ENCODE data around the gene LRRN2. TPM values are rescaled to one million over a fixed set of nuclear protein-coding genes. Genes with fewer than 3 reads are reported as not detected.

The LRRN2 gene
- total RNA-seq, 2 experiments from 2014 or later = not detected

DNA sequence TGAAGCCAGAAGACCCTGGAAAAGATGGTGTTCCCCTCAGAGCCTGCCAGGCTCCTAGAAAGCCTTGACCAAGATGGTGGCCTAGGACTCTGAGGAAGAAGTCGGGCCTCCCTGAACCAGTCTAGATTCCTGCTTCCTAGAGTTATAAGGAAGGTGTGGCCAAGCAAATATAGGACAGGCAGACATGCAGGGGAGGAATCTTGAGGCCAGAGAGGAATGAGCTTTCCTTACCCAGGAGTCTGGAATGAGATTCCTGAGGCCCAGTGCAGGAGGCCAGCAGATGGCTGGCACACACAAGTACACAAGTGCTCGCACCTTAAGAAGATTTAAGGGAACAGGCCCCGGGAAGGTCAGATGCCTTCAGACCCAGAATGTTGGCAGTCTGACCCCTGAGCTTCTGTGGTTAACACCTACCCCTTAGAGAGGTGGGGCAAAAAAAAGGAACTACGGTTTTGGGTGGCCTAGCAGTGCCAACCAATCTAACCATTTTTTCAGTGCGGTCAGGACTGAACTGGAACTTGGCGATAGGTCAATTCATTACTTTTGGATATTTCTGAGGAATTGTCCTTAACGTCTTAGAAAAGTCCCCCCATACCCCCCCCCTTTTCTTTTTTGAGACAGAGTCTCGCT, 96.0 kb downstream of the LRRN2 start:
- no peak for DNase-seq
- H3K9me3 Mint-ChIP-seq = no peaks in the 10 kb centered on the region
- H3K36me3 Mint-ChIP-seq (ENCODE audit: low read depth) = no peaks in the 10 kb centered on the region
- ChIA-PET CTCF (interaction anchor here (0.6 kb wide), 1 partner anchor 67 kb away, joined by 3 read pairs; no protein-coding TSS in a partner anchor), POLR2A (no interaction called here)
- H3K27ac Mint-ChIP-seq = no peak overlapping the region
- no peaks in the 10 kb centered on the region for H3K27me3 Mint-ChIP-seq
- peaks cover 7% of the 10 kb centered on the region for H3K4me1 Mint-ChIP-seq
- no peak overlapping the region for H3K4me3 Mint-ChIP-seq

DNA sequence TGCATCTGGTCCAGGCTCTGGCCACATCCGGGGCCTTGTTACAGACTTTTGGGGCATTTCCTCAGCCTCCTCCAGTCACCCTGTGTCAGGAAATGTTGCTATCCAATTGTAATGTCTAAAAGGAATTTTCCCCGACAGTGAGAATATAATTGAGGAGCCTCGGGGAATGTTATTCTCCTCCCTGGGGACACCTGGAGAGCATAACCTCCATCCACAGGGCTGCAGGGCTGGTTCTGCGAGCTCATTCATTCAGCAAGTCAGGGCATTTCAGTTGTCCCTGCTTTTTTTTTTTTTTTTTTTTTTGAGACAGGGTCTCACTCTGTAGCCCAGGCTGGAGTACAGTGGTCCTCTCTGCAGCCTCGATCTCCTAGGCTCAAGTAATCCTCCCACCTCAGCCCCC, 96.7 kb downstream of the LRRN2 start:
- no peak overlapping the region for H3K4me3 Mint-ChIP-seq
- POLR2A ChIA-PET = no interaction called here
- no peak overlapping the region for H3K27ac Mint-ChIP-seq
- peaks cover 11% of the 10 kb centered on the region for H3K4me1 Mint-ChIP-seq
- DNase-seq = no peak
- H3K27me3 Mint-ChIP-seq = no peaks in the 10 kb centered on the region
- no peaks in the 10 kb centered on the region for H3K36me3 Mint-ChIP-seq (ENCODE audit: low read depth)
- H3K9me3 Mint-ChIP-seq = no peaks in the 10 kb centered on the region
- CTCF ChIA-PET = interaction anchor here (0.6 to 1.1 kb wide), 3 partner anchors 23 to 135 kb away, joined by 3 read pairs; no protein-coding TSS in a partner anchor

DNA sequence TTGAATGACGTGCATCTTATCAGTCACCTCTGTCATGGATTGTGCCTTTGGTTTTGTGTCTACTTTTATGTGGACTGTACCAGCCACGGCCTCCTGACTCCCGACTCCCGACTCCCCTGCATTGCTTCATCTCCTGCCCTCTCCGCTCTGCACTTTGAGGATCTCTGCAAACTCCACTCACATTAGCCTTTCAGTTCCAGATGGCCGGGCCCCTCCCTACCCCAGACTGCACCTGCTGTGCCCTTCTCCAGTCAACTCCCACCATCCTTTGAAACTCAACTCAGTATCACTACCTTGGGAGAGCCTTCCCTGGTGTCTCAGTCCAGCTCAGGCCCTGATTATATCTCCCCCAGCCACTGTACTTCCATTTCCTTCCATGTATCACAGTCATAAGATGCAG, 97.9 kb downstream of the LRRN2 start:
- H3K4me3 Mint-ChIP-seq = no peak overlapping the region
- no peaks in the 10 kb centered on the region for H3K27me3 Mint-ChIP-seq
- no peak overlapping the region for H3K27ac Mint-ChIP-seq
- DNase-seq = no peak
- H3K9me3 Mint-ChIP-seq = no peaks in the 10 kb centered on the region
- H3K4me1 Mint-ChIP-seq = peaks cover 11% of the 10 kb centered on the region
- peaks cover 1% of the 10 kb centered on the region for H3K36me3 Mint-ChIP-seq (ENCODE audit: low read depth)
- CTCF ChIA-PET = interaction anchor here (1.1 to 1.6 kb wide), 4 partner anchors 8 to 134 kb away, joined by 3 to 5 read pairs (median 3); no protein-coding TSS in a partner anchor
- POLR2A ChIA-PET = no interaction called here

DNA sequence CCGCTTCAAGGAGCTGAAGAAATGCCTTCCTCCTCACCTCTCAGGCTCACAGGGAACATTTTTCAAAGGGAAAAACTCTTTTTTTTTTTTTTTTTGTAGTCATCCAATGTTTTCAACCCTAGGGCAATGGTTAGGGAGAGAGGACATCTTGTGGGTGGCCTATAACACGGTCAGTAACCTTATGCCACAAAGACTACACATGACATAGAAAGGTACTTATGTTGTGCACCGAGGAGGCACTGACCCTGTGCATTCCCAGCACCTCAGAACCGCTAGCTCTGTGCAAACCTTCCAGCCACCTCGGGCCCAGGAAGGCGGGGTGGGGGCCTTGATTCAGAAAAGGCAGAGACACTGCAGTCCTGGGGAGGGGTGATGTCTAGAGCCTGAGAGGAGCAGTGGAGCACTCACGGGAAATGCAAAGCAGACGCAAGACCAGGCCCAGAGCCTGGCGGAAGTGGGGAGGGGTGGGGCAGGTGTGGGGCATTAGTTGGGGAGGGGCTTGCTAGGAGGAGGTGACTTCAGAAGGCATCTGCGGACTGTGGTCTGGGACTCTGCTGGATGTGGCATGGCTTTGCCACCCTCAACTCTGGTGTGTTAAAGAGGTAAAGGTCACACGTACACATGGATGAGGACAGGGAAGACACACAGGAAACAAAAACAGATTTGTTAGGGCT, 100.7 kb downstream of the LRRN2 start:
- DNase-seq = peak; percentile 41
- Mint-ChIP-seq H3K4me3 (no peak overlapping the region), H3K9me3 (no peaks in the 10 kb centered on the region), H3K4me1 (peaks cover 28% of the 10 kb centered on the region), H3K27me3 (no peaks in the 10 kb centered on the region), H3K36me3 (ENCODE audit: low read depth) (peaks cover 12% of the 10 kb centered on the region), H3K27ac (peak overlapping the region; percentile 60)
- ChIA-PET CTCF (interaction anchor here (0.6 to 1.6 kb wide), 2 partner anchors 19 to 1460 kb away, joined by 3 to 4 read pairs; no protein-coding TSS in a partner anchor), POLR2A (no interaction called here)

DNA sequence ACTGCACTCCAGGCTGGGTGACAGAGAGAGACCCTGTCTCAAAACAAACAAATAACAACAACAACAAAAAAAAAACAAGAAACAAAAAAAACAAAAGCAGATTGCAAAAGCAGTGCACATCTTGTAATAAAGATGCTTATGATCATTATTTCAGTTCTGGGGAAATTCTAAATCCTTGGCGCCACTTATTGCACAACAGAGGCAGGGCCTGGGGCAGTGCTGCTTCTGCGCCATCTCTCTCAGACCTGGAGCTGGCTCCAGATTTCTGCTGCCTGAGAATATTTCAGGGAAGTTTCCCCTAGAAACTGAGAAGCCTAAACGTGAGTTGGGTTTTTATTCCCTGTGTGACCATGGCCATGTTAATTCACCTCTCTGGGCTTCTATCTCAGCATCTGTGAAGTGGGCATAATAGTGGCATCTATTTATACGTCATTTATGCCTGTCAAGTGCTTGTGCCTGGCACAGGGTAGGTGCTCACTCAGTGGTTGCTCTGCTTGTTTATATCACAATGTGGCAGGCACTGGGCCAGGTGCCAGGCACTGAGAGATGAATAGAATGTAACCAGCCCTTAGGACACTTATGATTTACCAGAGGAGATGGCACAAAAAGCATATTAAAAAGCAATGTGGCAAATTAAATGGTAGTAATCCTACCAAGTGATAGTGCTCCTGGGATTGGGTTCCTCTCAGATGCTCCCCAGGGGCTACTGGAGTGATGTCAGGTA, 101.5 kb downstream of the LRRN2 start:
- POLR2A ChIA-PET = no interaction called here
- Mint-ChIP-seq H3K27ac (peak overlapping the region; percentile 60), H3K36me3 (ENCODE audit: low read depth) (peaks cover 14% of the 10 kb centered on the region), H3K27me3 (no peaks in the 10 kb centered on the region), H3K4me1 (peaks cover 36% of the 10 kb centered on the region), H3K9me3 (no peaks in the 10 kb centered on the region), H3K4me3 (no peak overlapping the region)
- no peak for DNase-seq
- CTCF ChIA-PET = interaction anchor here (0.6 to 1.6 kb wide), 3 partner anchors 19 to 1461 kb away, joined by 3 to 5 read pairs (median 4); no protein-coding TSS in a partner anchor

DNA sequence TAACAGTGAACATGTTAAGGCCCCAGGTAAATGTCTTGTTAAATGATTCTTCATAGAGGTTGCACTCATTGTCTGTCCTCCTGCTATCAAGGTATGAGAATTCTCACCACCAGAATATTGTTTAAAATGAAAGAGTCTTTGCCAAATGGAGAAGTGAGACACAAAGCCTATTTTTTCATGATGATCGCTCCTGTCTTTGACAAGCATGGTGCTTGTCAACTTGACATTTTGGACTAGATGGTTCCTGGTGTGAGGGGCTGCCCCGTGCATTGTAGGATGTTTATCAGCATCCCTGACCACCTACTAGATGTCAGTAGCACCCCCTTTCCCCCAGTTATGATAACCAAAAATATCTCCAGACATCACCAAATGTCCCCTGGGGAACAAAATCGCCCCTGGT, 103.8 kb downstream of the LRRN2 start:
- Mint-ChIP-seq H3K4me3 (no peak overlapping the region), H3K4me1 (peaks cover 50% of the 10 kb centered on the region), H3K27me3 (no peaks in the 10 kb centered on the region), H3K36me3 (ENCODE audit: low read depth) (peaks cover 14% of the 10 kb centered on the region), H3K27ac (no peak overlapping the region), H3K9me3 (no peaks in the 10 kb centered on the region)
- CTCF ChIA-PET = interaction anchor here (4.0 kb wide), 1 partner anchor 16 kb away, joined by 16 read pairs; no protein-coding TSS in a partner anchor
- POLR2A ChIA-PET = no interaction called here
- DNase-seq = no peak

DNA sequence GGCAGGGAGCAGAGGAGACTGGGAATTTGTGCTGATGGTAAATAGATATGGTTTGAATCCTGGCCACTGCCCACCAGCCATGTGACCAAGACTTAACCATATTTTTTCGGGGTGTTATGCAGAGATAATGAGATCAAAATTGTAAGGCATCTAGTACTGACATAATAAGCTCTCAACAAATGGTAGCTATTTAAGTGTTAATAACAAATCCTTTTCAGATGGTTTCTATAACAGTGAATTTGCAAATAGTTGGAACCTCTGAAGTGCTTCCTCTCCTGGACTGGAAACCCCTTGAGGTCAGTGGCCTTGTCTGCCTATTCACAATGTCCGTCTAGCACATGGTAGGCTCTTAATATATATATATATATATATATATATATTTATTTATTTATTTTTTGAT, 104.7 kb downstream of the LRRN2 start:
- Mint-ChIP-seq H3K27ac (peak overlapping the region; percentile 97), H3K4me3 (peak overlapping the region; percentile 75), H3K27me3 (no peaks in the 10 kb centered on the region), H3K9me3 (no peaks in the 10 kb centered on the region), H3K36me3 (ENCODE audit: low read depth) (peaks cover 14% of the 10 kb centered on the region), H3K4me1 (peaks cover 55% of the 10 kb centered on the region)
- POLR2A ChIA-PET = no interaction called here
- CTCF ChIA-PET = interaction anchor here (4.0 kb wide), 1 partner anchor 15 kb away, joined by 16 read pairs; no protein-coding TSS in a partner anchor
- no peak for DNase-seq

DNA sequence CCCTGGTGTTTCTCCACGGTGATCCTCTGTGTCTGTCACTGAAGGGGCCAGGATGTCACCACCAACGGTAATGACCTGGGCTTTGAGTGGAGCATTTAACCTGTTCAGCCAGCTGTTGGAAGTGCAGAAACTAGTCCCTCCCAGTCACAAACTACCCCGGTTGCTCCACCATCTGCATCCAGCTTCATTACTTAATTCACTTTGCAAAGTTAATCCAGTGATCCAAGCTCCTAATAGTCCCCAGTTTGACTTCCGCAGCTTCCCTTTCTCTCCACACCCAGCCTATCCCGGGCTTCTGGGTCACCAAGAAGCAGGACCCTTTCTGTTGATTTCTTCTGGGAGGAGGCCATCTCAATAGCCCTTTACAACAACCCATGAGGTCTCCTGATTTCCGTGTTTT, 105.9 kb downstream of the LRRN2 start:
- peak overlapping the region; percentile 97 for H3K27ac Mint-ChIP-seq
- H3K27me3 Mint-ChIP-seq = no peaks in the 10 kb centered on the region
- H3K9me3 Mint-ChIP-seq = no peaks in the 10 kb centered on the region
- H3K4me3 Mint-ChIP-seq = peak overlapping the region; percentile 75
- ChIA-PET POLR2A (no interaction called here), CTCF (interaction anchor here (0.6 to 4.0 kb wide), 11 partner anchors 8 to 1310 kb away, joined by 3 to 16 read pairs (median 3); no protein-coding TSS in a partner anchor)
- DNase-seq = no peak
- H3K36me3 Mint-ChIP-seq (ENCODE audit: low read depth) = peaks cover 14% of the 10 kb centered on the region
- H3K4me1 Mint-ChIP-seq = peaks cover 49% of the 10 kb centered on the region

DNA sequence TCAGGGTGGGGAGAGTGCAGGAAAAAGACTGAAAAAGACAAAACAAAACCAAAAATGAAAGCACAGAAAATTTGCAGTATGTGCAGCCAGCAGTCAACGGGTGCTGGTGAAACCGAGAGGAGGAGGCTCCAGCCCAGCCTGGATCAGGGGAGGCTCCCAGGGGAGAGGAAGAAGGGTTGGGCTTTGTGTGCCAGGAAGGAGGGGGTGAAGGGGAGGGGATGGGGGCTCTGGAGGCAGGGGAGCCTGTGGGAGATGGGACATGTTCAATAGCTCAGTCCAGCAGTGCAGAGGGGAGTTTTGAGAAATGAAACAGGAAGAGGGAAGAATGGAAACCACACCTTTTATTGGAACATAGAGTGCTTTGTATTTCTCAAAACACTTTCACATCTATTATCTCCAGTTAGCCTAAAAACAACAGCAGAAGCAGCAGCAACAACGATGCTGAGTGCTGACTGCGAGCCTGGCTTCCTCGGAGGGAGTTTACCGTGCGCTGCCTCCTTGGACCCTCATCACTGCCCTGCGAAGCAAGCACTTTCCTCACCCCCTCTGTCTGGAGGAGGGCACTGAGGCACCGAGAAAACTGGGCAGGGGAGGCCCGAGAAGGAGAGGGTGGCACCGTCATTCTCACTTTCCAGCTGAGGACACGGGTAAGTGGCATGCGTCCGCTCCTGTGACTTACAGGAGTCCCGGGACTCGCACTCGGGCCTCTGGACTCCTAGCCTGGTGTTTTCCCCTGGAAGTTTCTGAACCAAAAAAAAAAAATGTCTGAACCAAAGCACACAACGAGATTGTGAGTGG, 106.5 kb downstream of the LRRN2 start:
- CTCF ChIA-PET = interaction anchor here (0.6 to 4.0 kb wide), 11 partner anchors 9 to 1310 kb away, joined by 3 to 16 read pairs (median 4); no protein-coding TSS in a partner anchor
- POLR2A ChIA-PET = no interaction called here
- peaks cover 14% of the 10 kb centered on the region for H3K36me3 Mint-ChIP-seq (ENCODE audit: low read depth)
- no peaks in the 10 kb centered on the region for H3K9me3 Mint-ChIP-seq
- peak overlapping the region; percentile 75 for H3K4me3 Mint-ChIP-seq
- H3K27me3 Mint-ChIP-seq = no peaks in the 10 kb centered on the region
- DNase-seq = peak; percentile 67
- H3K4me1 Mint-ChIP-seq = peaks cover 44% of the 10 kb centered on the region
- peak overlapping the region; percentile 97 for H3K27ac Mint-ChIP-seq

DNA sequence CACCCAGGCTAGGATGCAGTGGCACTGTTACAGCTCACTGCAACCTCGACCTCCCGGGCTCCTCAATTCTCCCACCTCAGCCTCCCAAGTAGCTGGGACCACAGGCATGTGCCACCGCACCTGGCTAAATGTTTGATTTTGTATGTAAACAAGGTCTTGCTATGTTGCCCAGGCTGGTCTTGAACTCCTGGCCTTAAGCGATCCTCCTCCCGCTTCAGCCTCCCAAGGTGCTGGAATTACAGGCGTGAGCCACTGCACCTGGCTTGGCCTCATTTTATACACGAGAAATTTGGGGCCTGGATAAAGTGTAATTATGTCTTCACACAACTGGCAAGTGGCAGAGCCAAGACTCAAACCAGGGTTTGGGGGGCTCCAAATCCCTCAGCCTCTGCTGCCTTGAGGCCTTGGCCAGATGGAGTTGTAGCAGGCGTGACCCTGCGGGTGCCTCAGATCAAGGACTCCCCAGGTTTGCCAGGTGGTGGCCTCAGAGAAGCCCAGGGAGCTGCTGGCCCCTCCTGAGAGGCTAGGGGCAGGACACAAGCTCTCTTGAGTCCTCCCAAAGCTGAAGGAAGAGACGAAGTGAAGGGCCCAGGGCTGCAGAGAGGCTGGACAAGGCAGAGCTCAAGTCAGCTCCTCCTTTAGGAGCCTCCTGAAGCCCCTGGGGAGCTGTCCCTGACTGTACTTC, 107.6 kb downstream of the LRRN2 start:
- H3K4me3 Mint-ChIP-seq = peak overlapping the region; percentile 75
- CTCF ChIA-PET = interaction anchor here (0.9 to 4.0 kb wide), 3 partner anchors 12 to 17 kb away, joined by 5 to 16 read pairs (median 6); no protein-coding TSS in a partner anchor
- no peak for DNase-seq
- H3K27me3 Mint-ChIP-seq = no peaks in the 10 kb centered on the region
- POLR2A ChIA-PET = interaction anchor here (0.7 kb wide), 1 partner anchor 734 kb away, joined by 3 read pairs; no protein-coding TSS in a partner anchor
- peaks cover 44% of the 10 kb centered on the region for H3K4me1 Mint-ChIP-seq
- H3K36me3 Mint-ChIP-seq (ENCODE audit: low read depth) = peaks cover 13% of the 10 kb centered on the region
- H3K9me3 Mint-ChIP-seq = no peaks in the 10 kb centered on the region
- H3K27ac Mint-ChIP-seq = peak overlapping the region; percentile 97

DNA sequence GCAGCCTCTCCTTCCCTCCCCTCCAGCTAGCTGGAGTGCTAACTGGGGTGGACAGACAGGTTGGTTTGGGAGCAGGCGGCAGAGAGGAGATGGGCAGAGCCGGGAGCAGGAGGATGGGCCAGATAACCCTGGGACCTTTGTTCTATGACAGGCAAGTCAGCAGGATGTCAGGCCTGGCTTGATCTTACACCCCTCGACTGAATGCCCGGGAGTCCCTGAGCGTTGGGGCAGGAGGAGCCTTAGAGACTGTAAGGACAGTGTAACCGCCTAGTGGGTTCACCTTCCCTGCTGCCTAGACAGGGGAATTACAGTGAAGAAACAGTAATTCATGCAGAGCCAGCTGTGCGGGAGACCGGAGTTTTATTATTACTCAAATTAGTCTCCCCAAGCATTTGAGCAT, 109.1 kb downstream of the LRRN2 start:
- H3K36me3 Mint-ChIP-seq (ENCODE audit: low read depth) = peaks cover 8% of the 10 kb centered on the region
- no peak overlapping the region for H3K4me3 Mint-ChIP-seq
- CTCF ChIA-PET = no interaction called here
- peaks cover 40% of the 10 kb centered on the region for H3K4me1 Mint-ChIP-seq
- POLR2A ChIA-PET = no interaction called here
- H3K27me3 Mint-ChIP-seq = no peaks in the 10 kb centered on the region
- H3K9me3 Mint-ChIP-seq = no peaks in the 10 kb centered on the region
- H3K27ac Mint-ChIP-seq = peak overlapping the region; percentile 37
- DNase-seq = no peak

All from activated CD4-positive, alpha-beta T cell treated with anti-CD3 and anti-CD28 coated beads, Interleukin-2, amount 10 ng/mL, durations not matched to agents 7 days and 5 days (primary cell).